T47D (cell line): ENCODE data around the gene DPEP1.

ENCODE experiments used
- DNase-seq, 2 experiments: peaks; one replicate each; pipeline versions ENCODE4 v3.0.0 to v3.0.0-alpha.2; 2011 to 2012; ENCODE audit warnings: low read depth in 1 of 2, low spot score in 1 of 2
- JUND ChIP-seq: IDR thresholded peaks from 2 replicates; pipeline ENCODE4 v1.6.1; 2012; ENCODE audit warnings: low read depth
- in situ Hi-C: cut with HindIII; loops from 2 replicates; pipeline ENCODE4 v1.10.0; 2016; ENCODE audit warnings: low sequenced_read_pairs, low pct_unique_long_range_greater_than_20kb

The DPEP1 gene

GRCh38 chr16:89686520-89687091 lies 73.2 kb downstream of the DPEP1 start, which contains the start of gene CDK10:
TSS of gene CDK10 (plus strand) at chr16:89686689. CDS start at chr16:89686711, 22 bp downstream.
- in situ Hi-C loops: no loop called here
- TF ChIP-seq JUND: no peak
- peak; percentile 93 to 96 for DNase-seq

- DNase-seq: peak in 1 of 2 experiments; percentile 73
- no peak for TF ChIP-seq JUND
- in situ Hi-C loops: no loop called here
Measured at GRCh38 chr16:89687092-89687940, 73.9 kb downstream of the DPEP1 start.
